GM23248 (cell line): ENCODE results near the gene HSF2. TPM values are rescaled to one million over a fixed set of nuclear protein-coding genes. Genes with fewer than 3 reads are reported as not detected.
"Not testable (repeated sequence)": the region's sequence is repeated elsewhere in the genome, so short reads cannot be mapped to it uniquely, and the experiment has no call there.

Source experiments
- DNase-seq: peaks from one replicate; pipeline ENCODE4 v3.0.0-alpha.2; 2015
- H2AFZ ChIP-seq: fragments of 200-600 bp; sonication (generic); 2 replicates; pipeline ENCODE4 v1.6.1; 2016; ENCODE audit warnings: antibody characterized with exemption
- H3F3A ChIP-seq: fragments of 200-600 bp; sonication (generic); 2 replicates; pipeline ENCODE4 v1.6.1; 2016; ENCODE audit warnings: mild to moderate bottlenecking, antibody characterized with exemption, mixed run types; ENCODE audit not compliant: insufficient read depth
- H3K27ac ChIP-seq: fragments of 200-600 bp; sonication (generic); 2 replicates; pipeline ENCODE4 v1.5.1; 2016; ENCODE audit warnings: mild to moderate bottlenecking
- H3K27me3 ChIP-seq: fragments of 200-600 bp; sonication (generic); replicated peaks from 2 replicates; pipeline ENCODE4 v1.6.1; 2016; ENCODE audit warnings: mild to moderate bottlenecking; ENCODE audit not compliant: insufficient read depth
- H3K36me3 ChIP-seq: fragments of 200-600 bp; sonication (generic); 2 replicates; pipeline ENCODE4 v1.6.1; 2016; ENCODE audit warnings: low read depth, mild to moderate bottlenecking
- H3K4me1 ChIP-seq: fragments of 200-600 bp; sonication (generic); 2 replicates; pipeline ENCODE4 v1.6.1; 2016; ENCODE audit warnings: mild to moderate bottlenecking; ENCODE audit not compliant: insufficient read depth
- H3K4me2 ChIP-seq: fragments of 200-600 bp; sonication (generic); one replicate; pipeline ENCODE4 v1.6.1; 2016; ENCODE audit warnings: mild to moderate bottlenecking; ENCODE audit not compliant: unreplicated experiment
- H3K4me3 ChIP-seq: fragments of 200-600 bp; sonication (generic); 2 replicates; pipeline ENCODE4 v1.5.1; 2016; ENCODE audit warnings: mild to moderate bottlenecking
- H3K79me2 ChIP-seq: fragments of 200-600 bp; sonication (generic); 2 replicates; pipeline ENCODE4 v1.6.1; 2016; ENCODE audit warnings: mild to moderate bottlenecking; ENCODE audit not compliant: insufficient read depth
- H3K9ac ChIP-seq: fragments of 200-600 bp; sonication (generic); 2 replicates; pipeline ENCODE4 v1.6.1; 2016; ENCODE audit warnings: mild to moderate bottlenecking
- H3K9me2 ChIP-seq: fragments of 200-600 bp; sonication (generic); 2 replicates; pipeline ENCODE4 v1.6.1; 2016; ENCODE audit warnings: mixed run types, mild to moderate bottlenecking, moderate library complexity; ENCODE audit not compliant: insufficient read depth
- H3K9me3 ChIP-seq: fragments of 200-600 bp; sonication (generic); one replicate; pipeline ENCODE4 v1.6.1; 2017; ENCODE audit warnings: low read depth
- H4K20me1 ChIP-seq: fragments of 200-600 bp; sonication (generic); 2 replicates; pipeline ENCODE4 v1.6.0; 2016; ENCODE audit not compliant: insufficient read depth
- EZH2 ChIP-seq: fragments of 200-600 bp; sonication (generic); IDR thresholded peaks from 2 replicates; pipeline ENCODE4 v1.6.1; 2018; ENCODE audit warnings: antibody characterized with exemption, mild to moderate bottlenecking; ENCODE audit not compliant: insufficient read depth, poor library complexity, severe bottlenecking
- EZH2phosphoT487 ChIP-seq: fragments of 200-600 bp; sonication (generic); IDR thresholded peaks from 2 replicates; pipeline ENCODE4 v1.6.1; 2018; ENCODE audit warnings: antibody characterized with exemption, moderate library complexity, mild to moderate bottlenecking, low read depth; ENCODE audit not compliant: insufficient read depth
- WGBS, 2 experiments: methylation state at CpG; one replicate each; pipeline ENCODE4 v1.1.6; 2015 to 2017; ENCODE audit warnings: low lambda C conversion rate in 2 of 2, low coverage in 1 of 2; ENCODE audit errors: missing lambda C conversion rate in 2 of 2; 5-methylcytosine and 5-hydroxymethylcytosine counted together
- in situ Hi-C: fragments of 300-500 bp; cut with MboI; formaldehyde crosslinking; loops from 2 replicates; pipeline ENCODE4 v1.15.0; 2020
- polyA plus RNA-seq: library from polyadenylated mRNA; unstranded; fragments of >200 nt; fragmentation: Nextera tagmentation; extraction: Ambion mirVana; gene quantifications from 2 replicates; pipeline ENCODE4 v1.2.1, GENCODE V29; 2016
- total RNA-seq: library from RNA; depleted of rRNA; stranded (reverse); fragments of >200 nt; shearing (Covaris generic); gene quantifications from 2 replicates; pipeline ENCODE4 v1.2.3, GENCODE V29; 2014

HSF2 gene
- total and polyA plus RNA-seq, 2 experiments from 2014 or later, result 11.2 to 11.3 TPM

DNA sequence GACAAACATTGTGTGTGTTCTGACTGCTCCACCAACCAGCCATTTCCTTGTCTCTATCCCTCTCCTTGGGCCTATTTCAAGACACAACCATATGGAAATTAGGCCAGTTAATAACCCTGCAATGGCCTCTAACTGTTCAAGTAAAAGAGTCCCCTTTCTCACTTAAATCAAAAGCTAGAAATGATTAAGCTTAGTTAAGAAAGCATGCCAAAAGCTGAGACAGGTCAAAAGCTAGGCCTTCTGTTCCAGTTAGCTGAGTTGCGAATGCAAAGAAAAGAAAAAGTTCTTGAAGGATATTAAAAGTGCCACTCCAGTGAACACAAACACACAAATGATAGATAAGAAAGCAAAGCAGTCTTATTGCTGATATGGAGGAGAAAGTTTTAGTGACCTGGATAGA is 49.6 kb downstream of the HSF2 start:
- Histone ChIP-seq H2AFZ (no peak overlapping the region), H3K9me2 (no peaks in the 10 kb centered on the region), H3K79me2 (peaks cover 92% of the 10 kb centered on the region), H3K27me3 (no peaks in the 10 kb centered on the region), H3K36me3 (peaks cover 83% of the 10 kb centered on the region), H3F3A (0 out of 2 replicates have a peak, but pooled peaks cover 16% of the 10 kb centered on the region), H4K20me1 (no peaks in the 10 kb centered on the region), H3K4me2 (no peak overlapping the region), H3K27ac (no peak overlapping the region), H3K4me1 (no peaks in the 10 kb centered on the region), H3K9me3 (no peaks in the 10 kb centered on the region), H3K9ac (no peak overlapping the region), H3K4me3 (no peak overlapping the region)
- DNase-seq, result no peak
- TF ChIP-seq EZH2phosphoT487 (no peak), EZH2 (no peak)
- in situ Hi-C loops, result no loop called here
- 95 to 100% methylated on average over 1 of the region's 1 CpG for WGBS, 2 experiments

DNA sequence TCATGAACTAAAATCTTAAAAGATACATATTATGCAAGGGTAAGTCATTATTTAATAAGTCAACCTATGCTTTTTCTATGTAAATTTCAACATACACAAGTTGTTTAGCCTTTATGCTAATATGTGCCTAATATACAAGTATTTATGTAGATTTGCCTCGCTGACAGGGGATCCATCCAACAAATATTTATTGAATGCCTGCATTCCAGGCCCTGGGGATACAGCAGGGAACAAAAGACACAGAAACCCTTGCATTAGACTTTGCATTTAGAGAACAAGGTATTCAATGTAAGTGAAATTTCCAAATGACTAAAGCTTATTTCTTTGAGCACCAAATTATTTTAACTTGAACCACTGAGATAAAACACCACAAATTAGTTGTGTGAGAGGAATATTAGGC is 53.1 kb downstream of the HSF2 start:
- no peaks in the 10 kb centered on the region for H3F3A ChIP-seq
- 45% methylated on average over 1 of the region's 1 CpG for WGBS, 2 experiments
- H4K20me1 ChIP-seq, result no peaks in the 10 kb centered on the region
- H3K4me3 ChIP-seq, result no peak overlapping the region
- H3K9ac ChIP-seq, result no peak overlapping the region
- no peaks in the 10 kb centered on the region for H3K9me2 ChIP-seq
- in situ Hi-C loops, result no loop called here
- no peak overlapping the region for H2AFZ ChIP-seq
- H3K4me1 ChIP-seq, result no peaks in the 10 kb centered on the region
- TF ChIP-seq EZH2phosphoT487 (no peak), EZH2 (no peak)
- H3K27me3 ChIP-seq, result no peaks in the 10 kb centered on the region
- H3K9me3 ChIP-seq, result no peaks in the 10 kb centered on the region
- no peak overlapping the region for H3K27ac ChIP-seq
- DNase-seq, result no peak
- H3K4me2 ChIP-seq, result no peak overlapping the region
- H3K79me2 ChIP-seq, result peaks cover 99% of the 10 kb centered on the region
- H3K36me3 ChIP-seq, result peaks cover 86% of the 10 kb centered on the region

DNA sequence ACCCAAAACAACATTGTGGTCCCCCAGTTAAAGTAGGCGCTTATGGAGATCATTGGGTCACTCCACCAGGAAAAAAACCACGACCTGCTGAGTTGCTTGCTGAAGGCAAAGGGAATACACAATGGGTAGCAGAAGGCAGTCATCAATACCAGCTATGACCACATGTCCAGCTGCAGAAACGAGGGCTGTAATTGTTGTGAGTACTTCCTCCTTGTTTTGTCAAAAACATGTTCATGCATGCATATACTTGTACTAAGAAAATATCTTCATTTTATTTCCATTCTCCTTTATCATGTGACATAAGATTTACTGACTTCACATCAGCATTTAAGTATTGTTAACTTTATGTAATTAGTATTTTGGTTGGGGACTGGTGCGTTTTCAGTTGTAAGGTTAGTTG is 55.2 kb downstream of the HSF2 start:
- Histone ChIP-seq H3F3A (no peaks in the 10 kb centered on the region), H3K9me2 (no peaks in the 10 kb centered on the region), H3K27me3 (no peaks in the 10 kb centered on the region), H3K4me2 (no peak overlapping the region), H3K36me3 (peaks cover 71% of the 10 kb centered on the region), H3K9me3 (no peaks in the 10 kb centered on the region), H3K27ac (no peak overlapping the region), H3K9ac (no peak overlapping the region), H2AFZ (no peak overlapping the region), H4K20me1 (peaks cover 14% of the 10 kb centered on the region), H3K4me1 (no peaks in the 10 kb centered on the region), H3K4me3 (no peak overlapping the region), H3K79me2 (peaks cover 99% of the 10 kb centered on the region)
- in situ Hi-C loops, result no loop called here
- TF ChIP-seq EZH2phosphoT487 (no peak), EZH2 (no peak)
- WGBS, 2 experiments, result 96 to 98% methylated on average over 4 of the region's 4 CpGs
- no peak for DNase-seq

DNA sequence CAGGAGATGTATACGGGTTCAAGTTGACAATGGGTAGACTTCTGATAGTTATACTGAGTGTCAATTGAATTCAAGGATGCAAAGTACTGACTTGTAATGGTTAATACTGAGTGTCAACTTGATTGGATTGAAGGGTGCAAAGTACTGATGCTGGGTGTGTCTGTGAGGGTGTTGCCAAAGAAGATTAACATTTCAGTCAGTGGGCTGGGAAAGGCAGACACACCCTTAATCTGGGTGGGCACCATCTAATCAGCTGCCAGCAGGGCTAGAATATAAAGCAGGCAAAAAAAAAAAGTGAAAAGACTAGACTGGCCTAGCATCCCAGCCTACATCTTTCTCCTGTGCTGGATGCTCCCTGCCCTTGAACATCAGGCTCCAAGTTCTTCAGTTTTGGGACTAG is 55.7 kb downstream of the HSF2 start:
- H2AFZ ChIP-seq, H3K4me3 ChIP-seq, H3K4me1 ChIP-seq, H3K9me3 ChIP-seq, H3K4me2 ChIP-seq, H3K9ac ChIP-seq, H3K9me2 ChIP-seq, H3F3A ChIP-seq, in situ Hi-C loops, DNase-seq, H3K27ac ChIP-seq, H3K27me3 ChIP-seq: not testable (repeated sequence)
- 100% methylated on average over 1 of the region's 1 CpG for WGBS, 2 experiments
- H3K79me2 ChIP-seq, result peaks cover 99% of the 10 kb centered on the region
- H4K20me1 ChIP-seq, result peaks cover 17% of the 10 kb centered on the region
- peaks cover 68% of the 10 kb centered on the region for H3K36me3 ChIP-seq

DNA sequence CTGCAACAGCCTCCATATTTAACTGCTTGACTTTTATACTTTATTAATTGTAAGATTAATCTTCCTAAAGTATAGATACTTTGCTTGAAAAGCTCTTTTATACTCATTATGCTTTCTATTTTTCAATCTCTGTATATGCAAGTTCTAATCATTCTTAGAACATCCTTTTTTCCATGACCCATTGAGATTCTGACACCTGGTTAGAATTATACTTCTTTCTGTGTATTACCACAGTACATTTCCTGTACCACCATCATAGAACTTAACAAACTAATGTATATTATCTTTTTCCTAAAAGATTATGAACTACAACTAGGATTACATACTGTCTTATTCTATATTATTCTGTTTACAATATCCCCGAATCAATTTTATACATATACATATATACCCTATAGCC is 58.6 kb downstream of the HSF2 start:
- Histone ChIP-seq H3K4me1 (no peaks in the 10 kb centered on the region; the same call in none of the 2 replicates), H3K4me3 (no peak overlapping the region), H3K27me3 (no peaks in the 10 kb centered on the region), H3K9me3 (no peaks in the 10 kb centered on the region), H3K79me2 (peaks cover 100% of the 10 kb centered on the region), H3K9ac (no peak overlapping the region), H3K36me3 (peaks cover 40% of the 10 kb centered on the region), H2AFZ (no peak overlapping the region), H3K9me2 (no peaks in the 10 kb centered on the region), H3K4me2 (no peak overlapping the region), H4K20me1 (peaks cover 41% of the 10 kb centered on the region), H3F3A (0 out of 2 replicates have a peak, but pooled peaks cover 5% of the 10 kb centered on the region), H3K27ac (no peak overlapping the region)
- no peak for DNase-seq
- in situ Hi-C loops, result no loop called here
- TF ChIP-seq EZH2phosphoT487 (no peak), EZH2 (no peak)
- 100% methylated on average over 1 of the region's 1 CpG for WGBS, 2 experiments
